HG02642 (cell line): ENCODE results near the gene PSTPIP2.
"Not testable (repeated sequence)": the region's sequence is repeated elsewhere in the genome, so short reads cannot be mapped to it uniquely, and the experiment has no call there.

Experiments
- ATAC-seq: cut with Tn5 transposase; IDR thresholded peaks from one replicate; pipeline ENCODE4 v1.9.1; 2021; ENCODE audit warnings: mild to moderate bottlenecking; ENCODE audit not compliant: unreplicated experiment, poor library complexity

Gene PSTPIP2, protein sequence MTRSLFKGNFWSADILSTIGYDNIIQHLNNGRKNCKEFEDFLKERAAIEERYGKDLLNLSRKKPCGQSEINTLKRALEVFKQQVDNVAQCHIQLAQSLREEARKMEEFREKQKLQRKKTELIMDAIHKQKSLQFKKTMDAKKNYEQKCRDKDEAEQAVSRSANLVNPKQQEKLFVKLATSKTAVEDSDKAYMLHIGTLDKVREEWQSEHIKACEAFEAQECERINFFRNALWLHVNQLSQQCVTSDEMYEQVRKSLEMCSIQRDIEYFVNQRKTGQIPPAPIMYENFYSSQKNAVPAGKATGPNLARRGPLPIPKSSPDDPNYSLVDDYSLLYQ

DNA sequence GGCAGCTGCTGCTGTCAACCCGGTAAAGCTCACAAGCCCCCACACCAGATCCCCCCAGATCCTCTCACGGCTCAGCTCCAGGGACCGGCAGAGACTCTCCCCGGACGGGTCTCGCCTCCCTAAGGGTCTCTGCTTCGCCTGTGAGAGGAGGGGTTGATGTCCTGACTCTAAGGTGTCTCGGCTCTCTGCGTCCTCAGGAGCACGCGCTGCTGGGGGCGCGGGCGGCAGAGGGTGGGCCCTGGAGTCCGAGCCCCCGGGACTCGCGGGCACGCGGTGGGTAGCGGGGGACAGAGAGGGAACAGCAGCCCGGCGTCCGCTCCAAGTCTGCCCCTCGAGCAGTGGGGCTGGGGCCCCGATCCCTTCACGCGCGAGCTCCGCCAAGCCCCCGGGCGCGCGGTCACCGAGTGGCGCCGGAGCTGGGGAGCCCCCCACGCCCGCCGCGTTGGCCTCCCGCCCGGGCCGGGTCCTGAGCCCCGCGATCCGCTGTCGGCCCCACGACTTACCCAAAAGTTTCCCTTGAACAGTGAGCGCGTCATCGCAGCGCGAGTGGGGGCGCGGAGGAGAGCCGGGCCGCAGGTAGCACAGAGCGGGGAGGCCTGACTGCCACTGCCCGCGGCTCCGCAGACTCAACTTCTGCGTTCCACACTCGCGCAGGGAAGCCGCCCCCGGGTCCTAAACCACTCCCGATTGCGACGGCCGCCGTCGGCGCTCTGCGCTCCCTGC lies at the start of gene PSTPIP2:
Gene PSTPIP2, minus strand, starts transcription at position 608 of the 723 bp plus-strand sequence. Its CDS starts 72 bp downstream, at position 536.
- peak; percentile 76 for ATAC-seq

DNA sequence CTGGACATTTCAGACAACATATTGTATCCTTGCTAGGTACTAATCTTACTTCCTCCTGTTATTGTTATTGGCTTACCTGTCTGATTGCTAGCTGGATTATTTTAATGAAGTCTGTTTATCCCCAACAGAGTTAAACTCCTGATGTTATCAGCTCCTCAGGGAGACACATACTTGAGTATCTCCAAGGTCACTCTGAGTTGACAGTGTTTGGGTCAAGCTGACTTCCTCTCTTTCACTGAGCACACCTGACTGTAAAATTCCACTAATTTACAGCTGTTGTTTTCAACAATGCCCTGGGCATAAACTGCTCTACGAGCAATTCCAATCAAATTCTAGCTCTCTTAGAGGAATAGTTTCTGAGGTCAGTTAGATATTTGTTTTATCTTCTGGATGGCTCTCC lies 41.7 kb upstream of the PSTPIP2 start:
- no peak for ATAC-seq

DNA sequence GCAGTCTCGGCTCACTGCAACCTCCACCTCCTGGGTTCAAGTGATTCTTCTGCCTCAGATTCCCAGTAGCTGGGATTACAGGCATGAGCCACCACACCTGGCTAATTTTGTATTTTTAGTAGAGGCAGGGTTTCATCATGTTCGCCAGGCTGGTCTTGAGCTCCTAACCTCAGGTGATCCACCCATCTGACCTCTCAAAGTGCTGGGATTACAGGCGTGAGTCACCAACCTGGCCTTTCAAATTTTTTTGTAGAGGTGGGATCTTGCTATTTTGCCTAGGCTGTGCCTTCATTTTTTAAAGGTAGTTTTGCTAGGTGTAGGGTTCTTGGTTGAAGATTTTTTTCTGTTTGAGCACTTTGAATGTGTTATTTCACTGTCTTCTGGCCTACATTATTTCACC lies 38.3 kb upstream of the PSTPIP2 start:
- no peak for ATAC-seq

DNA sequence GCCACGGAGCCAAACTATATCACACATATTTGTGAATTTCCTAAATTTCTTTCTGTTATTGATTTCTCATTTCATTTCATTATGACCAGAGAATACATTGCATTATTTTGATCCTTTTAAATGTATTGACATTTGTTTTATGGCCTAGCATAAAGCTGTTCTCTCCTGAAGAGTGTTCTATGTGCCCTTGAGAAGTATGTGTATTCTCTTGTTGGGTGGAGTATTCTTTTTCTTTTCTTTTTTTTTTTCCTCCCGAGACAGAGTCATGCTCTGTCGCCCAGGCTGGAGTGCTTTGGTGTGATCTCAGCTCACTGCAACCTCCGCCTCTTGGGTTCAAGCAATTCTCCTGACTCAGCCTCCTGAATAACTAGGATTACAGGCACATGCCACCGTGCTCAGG lies 37.3 kb upstream of the PSTPIP2 start:
- ATAC-seq, result no peak

DNA sequence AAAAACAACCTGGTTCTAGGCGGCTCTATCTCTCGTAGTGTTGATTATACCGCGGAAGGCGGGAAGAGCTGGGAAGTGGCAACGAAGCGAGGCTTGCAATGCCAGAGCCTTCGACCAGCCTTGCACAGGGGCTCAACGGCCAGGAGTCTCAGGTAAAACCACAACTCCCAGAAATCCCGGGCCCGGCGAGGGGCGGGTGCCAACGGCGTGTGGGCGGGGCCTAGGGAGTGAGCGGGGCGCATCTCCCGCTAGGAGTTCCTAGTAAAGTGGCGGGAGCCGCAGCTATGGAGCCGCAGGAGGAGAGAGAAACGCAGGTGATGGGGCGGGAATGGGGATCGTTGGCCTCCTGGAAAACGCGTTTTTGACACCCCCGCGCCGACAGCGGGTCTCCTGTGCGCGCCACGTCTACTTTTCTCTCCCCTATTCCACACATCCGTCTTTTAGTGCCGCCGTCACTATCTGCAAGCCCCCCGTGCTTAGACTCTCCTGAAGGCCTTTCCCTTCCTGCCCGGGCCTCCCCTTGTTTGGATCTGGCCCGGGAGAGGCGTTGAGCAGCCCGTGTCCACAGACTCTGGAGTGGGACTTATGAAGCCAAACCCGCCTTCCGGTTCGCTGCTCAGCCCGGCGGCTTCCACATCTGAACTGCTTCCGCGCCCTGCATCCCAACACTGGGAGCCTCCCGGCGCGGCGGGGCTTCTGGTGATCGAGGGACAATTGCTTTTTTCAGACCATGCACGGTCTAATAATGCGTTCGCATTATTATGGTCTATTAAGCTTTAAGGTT lies 32.3 kb upstream of the PSTPIP2 start, which contains the start of gene HAUS1:
Gene HAUS1, plus strand, starts transcription at position 258 of the 784 bp plus-strand sequence. Its CDS starts 27 bp downstream, at position 285.
- ATAC-seq, result peak; percentile 98

DNA sequence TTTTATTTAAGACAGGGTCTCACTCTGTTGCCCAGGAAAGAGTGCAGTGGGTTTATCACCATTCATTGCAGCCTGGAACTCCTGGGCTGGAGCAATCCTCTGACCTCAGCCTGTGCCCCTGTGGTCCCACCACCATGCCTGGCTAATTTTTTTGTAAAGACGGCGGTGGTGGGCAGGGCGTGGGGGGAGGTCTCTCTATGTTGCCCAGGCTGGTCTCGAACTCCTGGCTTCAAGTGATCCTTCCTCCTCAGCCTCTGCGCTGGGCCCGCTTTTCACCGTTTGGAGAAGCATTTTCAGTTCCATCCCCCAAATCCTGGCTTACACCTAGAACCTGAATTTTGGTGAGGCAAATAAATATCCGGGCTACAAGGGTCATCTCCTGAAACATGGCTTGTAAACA lies 27.4 kb upstream of the PSTPIP2 start:
- ATAC-seq, result no peak

DNA sequence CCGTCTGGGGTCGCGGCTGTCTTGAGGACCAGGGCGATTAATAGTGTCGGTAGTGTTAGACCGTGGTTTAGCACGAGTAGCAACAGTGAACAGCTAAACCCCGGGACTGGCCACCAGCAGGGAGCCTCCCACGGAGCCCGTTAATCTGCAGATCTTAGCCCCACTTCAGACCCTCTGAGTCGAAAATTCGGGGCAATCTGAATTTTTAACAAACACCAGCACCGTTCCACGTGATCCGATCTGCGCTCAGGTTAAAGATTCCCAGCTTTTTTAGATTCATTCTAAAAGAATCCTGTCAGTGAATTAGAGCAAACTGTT lies 26.5 kb upstream of the PSTPIP2 start:
- no peak for ATAC-seq

DNA sequence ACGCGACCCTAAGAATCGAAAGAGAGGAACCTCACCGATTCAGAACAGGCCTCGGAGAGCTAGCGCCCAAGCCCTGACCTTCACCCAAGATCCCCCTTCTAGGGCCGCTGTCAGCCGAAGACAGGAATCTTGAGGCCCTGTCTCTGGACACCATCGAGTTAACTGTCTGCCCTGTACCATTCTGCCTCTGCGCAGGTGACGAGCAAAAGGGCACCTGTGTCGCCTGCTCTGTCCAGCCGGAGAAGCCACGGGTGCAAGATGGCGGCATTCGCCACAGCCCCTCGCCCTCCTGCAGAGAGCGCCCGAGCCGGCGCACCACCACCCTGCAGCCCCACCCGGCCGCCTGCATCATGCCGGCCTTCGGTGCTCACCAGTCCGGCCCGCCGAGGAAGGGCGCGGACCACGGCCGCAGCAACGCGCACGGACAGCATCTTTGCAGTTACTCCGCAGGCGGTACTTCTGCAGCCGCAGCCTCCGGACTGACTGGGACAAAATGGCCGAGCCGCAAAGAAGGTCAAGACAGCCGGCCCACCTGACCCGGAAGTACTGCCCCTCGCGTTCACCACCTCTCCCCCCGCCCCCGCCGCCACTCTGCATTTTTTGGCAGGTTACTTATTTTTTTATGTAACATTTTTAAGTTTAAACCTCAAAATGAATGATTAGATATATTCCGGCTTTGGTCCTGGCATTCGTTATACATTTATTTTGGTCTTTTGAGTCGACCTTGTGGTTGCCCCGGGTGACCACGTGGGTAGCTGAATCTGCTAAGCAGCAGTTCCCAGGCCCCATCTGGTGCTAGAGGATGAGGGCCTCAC lies 25.9 kb upstream of the PSTPIP2 start, which contains the start of gene ATP5F1A:
Gene ATP5F1A, minus strand, starts transcription at position 496 of the 815 bp plus-strand sequence. Its CDS starts 65 bp downstream, at position 431.
- ATAC-seq, result peak; percentile 79

DNA sequence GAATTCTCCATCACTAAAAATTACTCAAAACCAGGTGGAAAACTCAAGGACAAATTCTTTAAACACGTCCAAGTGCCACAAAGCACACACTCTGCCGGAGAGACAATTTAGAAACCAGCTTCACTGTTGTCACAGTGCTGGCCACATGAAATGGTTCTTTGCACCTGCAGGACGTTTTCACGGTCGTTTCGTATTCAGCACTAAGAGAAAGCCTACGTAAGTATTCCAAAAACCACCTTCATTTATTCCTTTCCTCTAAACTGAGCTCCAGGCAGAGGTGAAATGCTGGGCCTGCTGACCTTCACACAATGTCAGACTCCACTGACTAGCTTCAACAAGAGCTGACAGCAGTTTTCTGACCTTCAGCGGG lies 25.4 kb upstream of the PSTPIP2 start:
- ATAC-seq, result peak; percentile 28

DNA sequence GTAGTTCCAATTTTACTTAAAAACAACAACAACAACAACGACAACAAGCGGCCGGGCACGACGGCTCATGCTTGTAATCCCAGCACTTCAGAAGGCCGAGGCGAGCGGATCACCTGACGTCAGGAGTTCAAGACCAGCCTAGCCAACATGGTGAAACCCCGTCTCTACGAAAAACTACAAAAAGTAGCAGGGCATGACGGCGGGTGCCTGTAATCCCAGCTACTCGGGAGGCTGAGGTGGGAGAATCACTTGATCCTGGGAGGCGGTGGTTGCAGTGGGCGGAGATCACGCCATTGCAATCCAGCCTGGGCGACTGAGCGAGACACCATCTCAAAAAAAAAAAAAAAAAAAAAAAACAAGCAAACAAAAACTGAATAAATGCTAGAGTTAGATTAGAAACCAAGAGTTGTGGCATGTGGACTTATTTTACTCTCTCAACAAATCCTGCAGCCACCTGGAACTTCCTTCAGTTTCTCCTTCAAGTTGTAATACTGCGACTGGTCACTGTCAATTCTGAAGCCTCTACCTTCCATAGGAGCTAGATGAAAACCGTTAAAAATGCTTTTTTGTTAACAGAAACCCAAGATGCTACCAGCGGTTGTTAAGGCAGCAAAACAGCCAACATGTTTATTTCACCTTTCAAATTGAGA lies 24.7 kb upstream of the PSTPIP2 start:
- no peak for ATAC-seq

DNA sequence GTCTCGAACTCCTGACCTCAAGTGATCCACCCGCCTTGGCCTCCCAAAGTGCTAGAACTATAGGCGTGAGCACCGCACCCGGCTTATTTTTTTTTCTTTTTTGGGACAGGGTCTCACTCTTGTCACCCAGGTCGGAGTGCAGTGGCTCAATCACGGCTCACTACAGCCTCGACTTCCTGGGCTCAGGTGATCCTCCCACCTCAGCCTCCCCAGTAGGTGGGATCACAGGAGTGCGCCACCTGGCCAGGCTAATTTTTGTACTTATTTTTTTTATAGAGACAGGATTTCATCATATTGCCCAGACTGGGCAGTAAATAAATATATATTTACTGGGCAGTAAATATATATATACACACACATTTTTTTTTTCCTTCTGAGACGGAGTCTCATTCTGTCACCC lies 23.5 kb upstream of the PSTPIP2 start:
- no peak for ATAC-seq

DNA sequence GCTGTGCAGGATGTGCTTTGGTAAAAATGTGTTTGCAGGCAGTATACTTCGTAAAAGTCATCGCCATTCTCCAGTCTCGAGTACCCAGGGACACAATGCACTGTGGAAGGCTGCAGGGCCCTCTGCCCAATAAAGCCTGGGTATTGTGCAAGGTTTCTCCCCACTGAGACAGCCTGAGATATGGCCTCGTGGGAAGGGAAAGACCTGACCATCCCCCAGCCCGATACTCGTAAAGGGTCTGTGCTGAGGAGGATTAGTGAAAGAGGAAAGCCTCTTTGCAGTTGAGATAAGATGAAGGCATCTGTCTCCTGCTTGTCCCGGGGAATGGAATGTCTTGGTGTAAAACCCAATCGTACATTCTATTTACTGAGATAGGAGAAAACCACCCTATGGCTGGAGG lies 16.4 kb upstream of the PSTPIP2 start:
- not testable (repeated sequence) for ATAC-seq

DNA sequence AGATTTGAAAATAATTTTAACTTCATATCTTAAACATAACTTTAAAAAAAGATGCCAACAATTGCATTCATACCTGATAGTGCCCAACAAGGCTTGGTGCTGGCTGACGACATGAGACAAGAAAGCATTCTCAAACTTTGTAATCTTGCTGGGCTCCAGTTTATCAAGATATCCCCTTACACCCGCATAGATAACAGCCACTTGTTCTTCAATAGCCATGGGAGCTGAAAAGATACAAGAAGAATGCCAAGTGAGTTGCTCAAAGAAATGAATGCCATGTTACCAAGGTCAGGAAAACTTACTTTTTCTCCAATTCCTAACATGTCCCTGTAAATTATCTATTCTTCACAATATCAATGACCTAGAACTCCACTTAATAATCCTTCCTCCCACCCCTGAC lies 12.4 kb upstream of the PSTPIP2 start:
- ATAC-seq, result no peak

DNA sequence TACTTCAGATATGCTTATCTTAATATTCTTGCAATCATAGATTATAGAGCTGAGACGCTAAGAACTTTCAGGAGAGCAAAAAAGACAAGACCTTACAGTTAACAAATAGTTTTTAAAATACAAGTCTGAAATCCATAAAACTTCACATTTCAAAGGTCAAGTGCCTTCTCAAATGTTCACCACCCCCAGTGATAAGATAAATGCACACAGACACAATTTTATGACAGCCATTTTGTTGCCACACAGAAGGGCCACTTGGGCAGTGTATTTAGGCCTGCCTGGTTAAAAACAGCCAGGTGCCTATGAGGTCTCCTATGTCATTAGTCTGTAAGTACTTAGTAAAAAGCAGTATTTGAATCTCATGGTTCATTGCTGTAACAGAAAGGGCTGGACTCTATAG lies 8.1 kb upstream of the PSTPIP2 start:
- no peak for ATAC-seq

DNA sequence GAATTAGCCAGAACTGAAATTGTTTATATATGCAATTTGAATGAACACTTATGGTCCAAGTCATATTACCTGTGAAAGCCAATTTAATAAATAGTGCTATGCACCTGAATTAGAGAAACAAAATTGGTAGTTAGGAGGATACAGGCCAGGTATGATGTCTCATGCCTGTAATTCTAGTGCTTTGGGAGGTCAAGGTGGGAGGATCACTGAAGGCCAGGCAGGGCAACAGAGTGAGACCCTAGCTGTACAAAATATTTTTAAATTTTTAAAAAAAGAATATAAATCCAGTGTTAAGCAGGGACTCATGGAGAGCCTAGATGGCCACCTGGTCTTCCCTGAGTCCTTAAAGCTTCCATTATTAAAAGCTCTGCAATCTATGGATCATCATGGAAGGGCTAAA lies 7.3 kb upstream of the PSTPIP2 start:
- ATAC-seq, result no peak

DNA sequence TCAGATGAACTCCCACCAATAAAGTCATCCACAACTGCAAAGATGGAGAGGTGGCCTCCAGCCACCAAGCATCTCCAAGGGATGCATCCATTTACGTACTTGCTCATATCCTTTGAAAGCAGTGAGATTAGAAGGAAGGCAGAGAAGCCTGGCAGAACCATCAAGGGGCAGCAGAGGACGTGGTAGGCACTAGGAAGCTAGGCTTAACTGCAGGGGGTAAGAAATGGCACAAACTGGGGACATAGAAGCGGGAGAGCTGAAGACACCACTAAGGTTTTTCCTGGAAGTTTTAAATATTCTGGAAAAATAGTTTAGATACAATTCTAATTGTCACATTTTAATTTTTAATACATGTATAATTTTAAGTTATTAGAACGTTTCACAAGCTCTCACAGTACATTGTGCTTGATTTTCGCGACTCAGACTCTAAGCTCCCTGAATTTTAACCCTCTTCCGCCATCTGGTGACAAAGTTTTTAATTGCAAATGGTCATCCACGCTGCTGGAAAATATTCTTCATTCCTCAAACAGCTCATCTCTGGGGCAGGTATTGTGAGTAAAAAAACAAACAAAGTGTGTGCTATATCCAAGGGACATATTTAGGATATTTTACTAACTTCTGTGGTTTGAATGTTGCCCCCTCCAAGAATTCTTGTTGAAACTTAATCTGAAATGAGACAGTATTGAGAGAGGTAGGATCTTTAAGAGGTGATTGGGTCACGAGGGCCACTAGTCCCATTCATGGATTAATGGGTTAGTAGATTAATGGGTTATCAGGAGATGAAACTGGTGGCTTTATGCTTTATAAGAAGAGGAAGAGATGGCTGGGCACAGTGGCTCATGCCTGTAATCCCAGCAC lies 1.6 kb upstream of the PSTPIP2 start:
- ATAC-seq, result no peak

DNA sequence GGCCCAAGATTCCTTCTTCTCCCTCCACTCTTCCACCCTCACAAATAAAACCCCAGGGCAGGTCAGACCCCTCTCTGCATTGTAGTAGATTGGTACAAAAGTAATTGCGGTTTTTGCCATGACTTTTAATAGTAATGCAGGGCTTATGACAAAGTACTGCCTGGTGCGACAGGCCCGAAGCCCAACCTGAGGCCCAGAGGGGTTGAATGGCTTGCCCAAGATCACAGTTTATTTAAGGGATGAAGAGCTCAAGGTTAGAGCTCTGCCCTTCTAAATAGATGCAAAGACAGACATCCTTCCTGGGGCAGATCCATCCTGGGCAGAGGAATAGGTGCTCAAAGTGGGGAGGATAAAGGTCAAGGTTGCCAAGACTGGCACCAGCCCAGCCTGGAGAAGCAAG lies 899 bp upstream of the PSTPIP2 start:
- no peak for ATAC-seq

DNA sequence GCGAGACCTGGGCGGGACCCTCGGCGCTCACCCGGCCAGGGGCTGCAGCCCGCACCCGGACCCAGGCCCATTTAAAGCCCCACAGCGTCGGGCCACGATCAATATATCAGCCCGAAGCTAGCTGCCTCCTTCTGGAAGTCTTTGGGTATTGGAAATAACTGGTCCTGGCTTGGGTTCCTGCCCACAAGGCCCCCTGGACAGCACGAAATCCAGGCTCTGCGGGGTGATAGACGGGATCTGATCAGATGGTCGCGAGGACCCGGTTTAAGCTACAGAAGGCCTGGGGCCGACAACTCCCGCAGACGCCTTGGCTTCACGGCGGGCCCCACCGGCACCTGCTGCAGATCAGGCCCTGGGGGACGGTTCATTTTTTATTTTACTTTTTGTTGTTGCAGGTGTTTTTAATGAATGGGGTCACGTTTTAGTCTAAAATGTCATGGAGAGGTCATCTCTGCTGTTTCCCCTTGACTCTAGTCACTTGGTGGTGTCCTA lies 362 bp upstream of the PSTPIP2 start:
- ATAC-seq, result no peak
